Stimulated activated CD4-positive, alpha-beta T cell treated with anti-CD3 and anti-CD28 coated beads, TNF-alpha, amount 100 ng/mL, for 24 hours (primary cell): ENCODE results near the gene FOXJ3.
"Not testable (repeated sequence)": the region's sequence is repeated elsewhere in the genome, so short reads cannot be mapped to it uniquely, and the experiment has no call there.

Experiments
- DNase-seq, 3 experiments: peaks; one replicate each; pipeline ENCODE4 v3.0.0-alpha.2; 2020; ENCODE audit warnings: low read depth in 3 of 3

Gene FOXJ3

DNA sequence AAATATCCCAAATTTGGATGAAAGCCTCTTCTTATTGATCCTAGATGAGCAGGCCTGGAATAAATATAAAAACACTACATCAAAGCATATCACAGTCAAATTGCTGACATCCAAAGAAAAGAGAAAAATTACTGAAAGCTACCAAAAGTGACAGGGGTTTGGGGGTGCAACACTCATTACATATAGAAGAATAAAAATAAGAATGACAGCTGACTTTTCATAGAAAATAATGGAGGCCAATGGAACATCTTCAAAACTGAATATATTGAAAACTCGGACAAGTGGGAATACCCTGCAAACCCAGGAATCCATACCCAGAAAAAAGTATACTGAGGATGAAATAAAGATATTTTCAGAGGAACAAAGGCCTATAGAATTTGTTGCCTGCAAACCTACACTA is 84.0 kb downstream of the FOXJ3 start:
- DNase-seq: no peak

DNA sequence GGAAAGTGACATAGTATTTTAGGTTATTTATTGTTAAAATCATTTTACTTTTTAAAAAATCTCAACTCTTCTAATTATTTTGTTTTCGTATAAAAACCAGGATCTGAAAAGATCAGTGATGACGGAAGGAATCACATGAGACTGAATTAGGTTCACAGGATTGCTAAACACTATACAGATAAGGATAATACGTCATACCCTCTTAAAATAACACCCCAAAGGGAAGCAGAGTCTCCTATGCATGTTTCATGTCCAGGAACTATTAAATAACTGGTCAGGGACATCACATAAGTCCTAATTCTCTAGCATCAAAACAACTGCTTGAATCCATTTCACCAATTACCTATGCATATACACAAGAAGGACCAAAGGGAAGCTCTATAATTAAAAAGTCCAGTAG is 84.9 kb downstream of the FOXJ3 start:
- no peak for DNase-seq

DNA sequence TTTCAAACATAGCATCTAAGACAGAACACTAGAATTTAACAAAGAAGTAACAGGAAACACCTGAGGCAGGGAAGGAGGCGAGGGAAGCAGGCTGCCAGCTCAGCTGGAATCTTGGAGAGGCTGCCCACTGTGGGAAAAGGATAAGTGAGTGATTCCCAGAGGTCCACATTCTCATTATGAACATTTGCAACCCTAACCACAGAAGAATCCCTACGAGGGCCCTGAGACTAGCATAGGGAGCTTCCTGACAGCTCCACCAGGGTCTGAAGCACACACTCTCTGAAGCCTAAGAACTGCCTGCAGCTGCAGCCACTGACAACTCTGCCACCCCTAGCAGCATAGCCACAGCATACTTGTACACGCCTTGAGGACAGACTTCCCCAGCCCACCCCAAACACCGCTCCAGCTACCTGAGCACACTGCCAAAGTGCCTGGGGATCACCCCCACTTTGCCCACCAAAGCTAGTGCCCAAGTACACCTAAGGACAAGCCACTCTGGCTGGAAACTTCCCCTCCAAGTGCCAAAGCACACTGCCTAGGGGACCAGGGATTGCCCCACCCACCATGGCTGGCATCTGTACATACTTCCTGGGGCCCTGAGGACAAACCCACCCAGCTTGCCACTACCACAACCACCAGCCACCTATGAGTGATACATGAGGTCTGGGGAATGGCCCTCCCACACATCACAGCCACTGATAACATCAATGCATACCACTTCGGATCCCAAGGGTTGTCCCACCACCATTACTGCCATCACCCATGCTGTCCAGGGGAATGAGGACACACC is 93.9 kb downstream of the FOXJ3 start:
- no peak for DNase-seq

DNA sequence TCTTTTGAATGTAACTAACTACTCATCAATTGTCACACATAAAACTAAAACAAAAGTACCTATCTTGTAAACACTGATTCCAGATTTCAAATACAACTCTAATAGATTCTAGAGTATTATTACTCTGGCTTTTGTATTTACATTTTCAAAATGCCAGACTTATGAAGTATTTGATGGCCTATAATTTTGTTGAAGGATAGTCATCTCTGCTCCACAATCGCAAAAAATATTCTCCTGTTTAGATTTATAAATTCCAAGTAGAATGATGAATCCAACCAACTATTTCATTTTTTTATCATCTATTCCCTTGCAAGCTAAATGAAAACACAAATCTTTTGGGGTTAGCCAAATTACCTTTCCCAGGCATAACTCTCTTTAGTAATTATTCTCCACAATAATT is 95.5 kb downstream of the FOXJ3 start:
- no peak for DNase-seq

DNA sequence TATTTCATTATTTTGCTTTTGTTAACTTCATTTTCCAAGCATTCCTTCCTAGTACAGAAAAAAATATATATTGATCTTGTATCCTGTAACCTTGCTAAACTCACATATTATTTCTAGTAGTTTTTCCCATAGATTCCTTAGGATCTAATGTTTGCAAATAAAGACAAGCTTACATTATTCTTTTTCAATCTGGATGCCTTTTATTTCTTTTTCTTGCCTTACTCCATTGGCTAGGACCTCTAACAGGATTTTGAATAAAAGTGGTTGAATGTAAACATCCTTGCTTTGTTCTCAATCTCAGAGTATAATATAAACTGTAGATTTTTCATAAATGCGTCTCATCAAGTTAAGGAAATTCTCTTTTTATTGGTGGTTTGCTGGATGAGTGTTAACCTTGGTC is 96.0 kb downstream of the FOXJ3 start:
- no peak for DNase-seq

DNA sequence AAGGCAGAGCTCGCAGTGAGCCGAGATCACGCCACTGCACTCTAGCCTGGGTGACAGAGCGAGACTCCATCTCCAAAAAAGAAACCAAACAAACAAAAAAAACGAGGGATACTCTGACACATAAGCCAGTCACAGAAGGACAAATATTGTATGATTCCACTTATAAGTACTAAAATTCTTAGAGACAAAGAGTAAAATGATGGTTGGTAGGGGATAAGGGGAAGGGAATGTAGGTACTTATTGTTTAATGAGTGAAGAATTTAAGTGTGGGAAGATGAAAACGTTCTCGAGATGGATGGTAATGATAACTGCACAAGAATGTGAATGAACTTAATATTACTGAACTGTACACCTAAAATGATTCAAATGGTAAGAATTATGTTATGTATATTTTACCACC is 103.8 kb downstream of the FOXJ3 start:
- no peak for DNase-seq

DNA sequence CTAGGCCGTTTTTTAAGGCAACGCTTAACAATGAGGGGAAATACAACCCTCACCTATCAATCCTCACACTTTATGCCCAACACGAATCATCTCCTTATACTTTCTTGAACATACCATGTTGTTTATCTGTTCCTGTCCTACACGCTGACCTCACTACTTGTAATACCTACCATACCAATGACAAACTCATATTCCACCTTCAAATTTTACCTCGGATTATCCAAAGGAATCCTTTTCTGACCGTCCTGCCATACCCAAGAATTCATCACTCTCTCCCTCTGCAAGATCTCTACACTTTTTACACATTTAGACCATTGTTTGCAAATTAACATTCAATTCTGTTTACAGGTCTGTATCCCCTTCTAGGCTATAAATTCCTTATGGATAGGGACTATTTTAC is 106.1 kb downstream of the FOXJ3 start:
- DNase-seq: no peak

DNA sequence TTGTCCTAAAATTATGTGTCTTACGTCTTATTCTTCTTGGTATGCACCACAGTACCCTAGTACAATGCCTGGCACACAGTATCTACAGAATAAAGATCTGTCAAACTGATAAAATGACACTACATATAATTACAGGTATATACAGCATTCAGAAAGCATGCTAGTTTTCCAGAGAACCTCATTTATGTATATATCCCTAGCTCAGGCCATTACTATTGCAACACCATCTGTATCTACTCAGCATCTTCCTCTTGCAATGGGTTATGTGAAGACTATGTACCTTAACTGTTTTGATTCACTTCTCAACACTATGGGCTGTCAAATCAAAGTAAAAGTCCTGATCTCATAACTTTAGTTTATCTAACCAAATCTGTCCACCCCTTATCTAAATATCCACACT is 112.0 kb downstream of the FOXJ3 start:
- no peak for DNase-seq

DNA sequence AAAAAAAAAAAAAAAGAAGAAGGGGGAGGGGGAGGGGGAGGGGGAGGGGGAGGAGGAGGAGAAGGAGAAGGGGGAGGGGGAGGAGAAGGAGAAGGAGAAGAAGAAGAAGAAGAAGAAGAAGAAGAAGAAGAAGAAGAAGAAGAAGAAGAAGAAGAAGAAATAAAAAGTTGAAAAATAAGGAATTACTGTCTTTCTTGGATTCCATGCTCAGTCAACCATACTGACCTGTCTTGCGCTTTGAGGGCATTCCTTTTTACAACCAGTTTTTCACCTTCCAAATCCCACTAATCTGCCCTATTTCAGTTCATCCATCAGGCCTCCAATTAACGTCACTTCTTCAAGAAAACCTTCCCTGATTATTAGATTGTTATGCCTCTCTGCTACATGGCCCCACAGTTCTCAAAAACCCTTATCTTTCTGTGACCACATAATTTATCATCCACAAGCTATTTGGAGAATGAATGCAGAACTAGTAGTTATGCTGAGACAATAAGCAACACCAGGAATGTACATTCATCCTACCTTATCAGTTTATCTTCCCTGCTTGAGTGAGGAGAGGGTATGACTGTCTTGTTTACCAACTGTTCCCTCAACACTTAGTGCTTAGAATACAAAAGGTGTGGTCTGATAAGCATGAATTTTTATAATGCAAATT is 113.0 kb downstream of the FOXJ3 start:
- DNase-seq: no peak

DNA sequence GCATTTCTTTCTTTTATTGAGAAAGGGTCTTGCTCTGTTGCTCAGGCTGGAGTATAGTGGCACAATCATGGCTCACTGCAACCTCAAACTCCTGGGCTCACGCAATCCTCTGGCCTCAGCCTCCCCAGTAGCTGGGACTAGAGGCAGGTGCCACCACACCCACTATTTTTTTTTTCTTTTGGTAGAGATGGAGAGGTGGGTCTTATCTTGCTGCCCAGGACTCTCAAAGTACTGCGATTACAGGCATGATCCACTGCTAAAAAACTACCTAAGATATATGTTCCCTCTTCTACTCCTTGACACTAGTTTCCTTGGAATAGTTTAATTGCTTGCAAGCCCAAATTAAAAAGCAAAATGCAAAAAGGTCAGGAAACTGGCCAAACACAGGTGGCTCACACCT is 113.6 kb downstream of the FOXJ3 start:
- no peak for DNase-seq

DNA sequence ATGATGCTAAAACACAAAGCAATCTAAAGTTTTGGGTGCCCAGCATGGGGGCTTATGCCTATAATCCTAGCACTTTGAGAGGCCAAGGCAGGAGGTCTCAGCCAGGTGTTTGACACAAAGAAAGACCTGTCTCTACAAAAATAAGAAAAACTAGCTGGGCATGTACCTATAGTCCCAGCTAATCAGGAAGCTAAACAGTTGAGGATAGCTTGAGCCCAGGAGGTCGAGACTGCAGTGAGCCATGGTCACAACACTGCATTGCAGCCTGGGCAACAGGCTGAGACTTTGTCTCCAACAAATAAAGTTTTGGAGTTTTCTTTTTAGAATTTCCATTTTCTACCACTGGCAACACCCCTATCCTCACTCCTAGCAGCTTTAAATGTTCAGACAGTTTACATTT is 115.4 kb downstream of the FOXJ3 start:
- DNase-seq: no peak

DNA sequence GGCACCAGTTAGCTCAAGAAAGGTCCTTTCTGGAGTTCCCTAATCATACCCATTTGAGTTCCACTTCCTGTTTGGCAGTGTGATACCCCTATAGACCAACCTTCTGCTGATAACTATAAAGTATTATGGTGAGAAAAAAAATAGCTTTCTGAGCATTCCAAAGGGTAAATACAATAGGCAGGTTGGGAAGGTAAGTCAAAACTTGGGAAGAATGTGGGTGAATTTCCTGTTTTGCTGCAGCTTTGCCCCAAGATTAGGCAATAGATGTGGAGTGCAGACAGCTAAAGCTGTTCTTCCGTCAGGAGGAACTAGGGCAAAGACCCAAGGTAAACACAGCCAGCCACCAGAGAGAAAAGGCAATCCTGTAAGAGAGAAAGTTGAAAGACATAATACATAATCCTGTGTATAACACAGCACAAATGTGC is 120.6 kb downstream of the FOXJ3 start:
- no peak for DNase-seq

DNA sequence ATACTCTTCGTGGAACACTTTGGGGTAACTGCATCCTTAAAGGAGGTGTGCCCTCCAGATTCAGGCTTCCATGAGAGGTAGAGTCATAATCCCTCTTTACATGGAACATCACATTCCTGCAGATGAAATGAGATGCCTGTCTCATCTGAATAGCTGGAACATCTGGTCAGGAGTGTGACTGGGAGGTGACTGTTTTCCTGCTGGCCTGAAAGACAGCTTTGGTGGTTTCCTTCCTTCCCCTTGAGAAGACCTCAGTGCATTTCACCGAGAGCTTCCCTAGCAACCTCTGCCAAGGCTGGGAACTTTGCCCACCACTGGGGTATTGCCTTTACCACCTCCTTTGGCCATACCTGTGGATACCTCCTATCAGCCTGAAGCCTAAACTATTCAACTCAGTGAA is 123.8 kb downstream of the FOXJ3 start:
- no peak for DNase-seq

DNA sequence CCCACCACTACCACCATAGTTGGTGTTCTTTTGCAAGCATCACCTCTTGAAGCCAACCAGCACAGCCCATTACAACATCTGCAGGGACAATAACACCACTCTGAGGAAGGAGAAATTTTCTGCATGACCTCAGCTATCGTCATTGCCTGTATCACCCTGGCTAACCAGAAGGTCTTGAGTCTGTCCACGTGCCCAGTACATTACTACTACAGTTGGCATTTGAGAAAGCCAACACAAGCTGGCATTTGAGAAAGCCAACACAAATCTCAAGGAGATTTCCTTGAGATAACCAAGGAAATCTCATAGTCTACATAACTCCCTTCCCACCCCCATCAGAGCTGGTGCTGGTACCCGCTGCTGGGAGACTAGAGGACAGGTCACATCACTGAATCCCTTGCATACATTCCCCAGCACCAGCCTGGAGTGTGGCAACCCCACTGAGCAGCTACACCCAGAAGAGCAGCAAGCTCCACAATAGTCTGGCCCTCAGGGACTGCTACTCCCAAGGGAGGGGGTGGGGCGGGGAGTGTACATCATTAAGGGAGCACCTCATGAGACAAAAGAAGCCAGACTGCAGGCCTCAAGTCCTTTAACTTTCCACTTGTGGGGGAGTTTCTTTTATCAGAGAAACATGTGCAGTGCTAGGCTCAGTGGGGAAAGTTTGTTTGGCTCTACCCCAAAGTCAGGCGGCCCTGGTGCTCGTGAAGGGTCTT is 124.5 kb downstream of the FOXJ3 start:
- DNase-seq: no peak

DNA sequence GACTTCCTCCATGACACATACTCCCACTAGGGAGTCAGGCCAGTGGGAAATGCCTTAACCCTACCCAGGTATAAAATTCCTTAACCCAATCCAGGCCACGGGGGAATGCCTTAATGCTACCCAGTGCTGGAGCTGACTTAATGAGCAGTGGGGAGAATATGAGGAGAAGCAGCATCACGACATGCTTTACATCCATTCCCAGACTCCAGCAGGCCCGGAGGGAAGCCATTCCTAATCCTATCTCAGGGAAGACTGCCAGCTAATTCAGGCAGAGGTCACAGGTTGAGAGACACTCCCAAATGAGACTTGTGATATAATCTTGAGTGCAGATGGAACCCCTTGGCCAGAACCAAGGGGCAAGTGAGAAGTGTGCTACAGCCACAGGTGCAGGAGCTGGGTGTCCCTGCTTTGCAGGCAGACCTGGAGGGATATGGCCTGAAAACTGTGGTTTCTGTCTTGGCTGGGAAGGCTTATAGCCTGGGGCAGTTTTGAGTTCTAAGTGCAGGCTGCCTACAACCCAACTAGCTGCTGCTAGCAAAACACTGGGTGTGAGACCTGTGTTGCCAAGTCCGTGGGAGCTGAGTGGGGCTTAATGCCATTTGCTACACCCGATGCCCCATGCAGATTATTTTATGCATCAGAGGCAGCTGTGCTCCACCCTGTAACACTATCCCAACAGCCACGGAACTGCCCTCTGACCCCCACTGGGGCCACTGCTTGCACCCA is 125.3 kb downstream of the FOXJ3 start:
- DNase-seq: no peak

DNA sequence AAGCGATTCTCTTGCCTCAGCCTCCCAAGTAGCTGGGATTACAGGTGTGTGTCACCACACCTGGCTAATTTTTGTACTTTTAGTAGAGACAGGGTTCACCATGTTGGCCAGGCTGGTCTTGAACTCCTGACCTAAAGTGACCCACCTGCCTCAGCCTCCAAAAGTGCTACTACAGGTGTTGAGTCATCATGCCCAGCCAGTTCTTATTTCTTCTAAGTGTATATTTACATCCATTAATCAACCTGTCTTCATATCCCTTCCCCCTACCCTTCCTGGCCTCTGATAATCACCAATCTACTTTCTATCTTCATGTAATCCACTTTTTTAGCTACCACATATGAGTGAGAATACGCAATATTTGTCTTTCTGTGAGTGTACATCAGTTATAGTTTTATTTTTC is 128.1 kb downstream of the FOXJ3 start:
- not testable (repeated sequence) for DNase-seq

DNA sequence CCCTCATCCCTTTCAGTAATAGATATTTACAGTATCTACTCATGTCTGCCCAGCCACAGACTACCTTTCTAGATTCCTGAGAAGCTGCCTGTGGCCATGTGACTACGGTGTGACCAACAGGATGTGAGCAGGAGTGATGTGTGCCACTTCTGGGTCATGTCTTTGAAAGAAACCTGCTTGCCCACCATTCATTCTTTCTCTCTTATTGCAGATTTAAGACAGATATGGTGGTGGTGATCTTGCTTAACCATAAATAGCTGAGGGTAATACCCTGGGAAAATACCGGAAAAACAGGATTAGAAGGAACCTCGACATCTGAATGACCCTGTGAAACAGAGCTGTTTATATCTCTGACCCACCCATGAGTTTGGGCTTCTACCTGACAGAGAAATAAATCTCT is 128.9 kb downstream of the FOXJ3 start:
- no peak for DNase-seq

DNA sequence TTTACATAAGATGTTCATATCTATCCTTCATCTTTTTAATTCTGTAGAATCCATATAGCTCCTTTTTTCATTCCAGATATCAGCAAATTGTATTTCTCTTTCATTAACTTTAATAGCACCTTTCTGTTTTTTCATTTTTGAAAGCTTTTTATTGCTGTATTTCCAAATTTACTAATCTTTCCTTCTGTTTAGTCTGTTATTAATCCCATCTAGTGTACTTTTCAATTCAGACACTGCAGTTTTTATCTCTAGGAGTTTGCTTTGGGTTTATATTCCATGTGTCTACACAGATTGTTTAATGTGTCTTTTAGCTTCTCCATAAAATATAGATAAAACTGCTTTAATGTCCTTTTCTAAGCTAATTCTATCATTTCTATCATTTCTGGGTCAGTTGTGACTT is 133.0 kb downstream of the FOXJ3 start:
- DNase-seq: no peak

DNA sequence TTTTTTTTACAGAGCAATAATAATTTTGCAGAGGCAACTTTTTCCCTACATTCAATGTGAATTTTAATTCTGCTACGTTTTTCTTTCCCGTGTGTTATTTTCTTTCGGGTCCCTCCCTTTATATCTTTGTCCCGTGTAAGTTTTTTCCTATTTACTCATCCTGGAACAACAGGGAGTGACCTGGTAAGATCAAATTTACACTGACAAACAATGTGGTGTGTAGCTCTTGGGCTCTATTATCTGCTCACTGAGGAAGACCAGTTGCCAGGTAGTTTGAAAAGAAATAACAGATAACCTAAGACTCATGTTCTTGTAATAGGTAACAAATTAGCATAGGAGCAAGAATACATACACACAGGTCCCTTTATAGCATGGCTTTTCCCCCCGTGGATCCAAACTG is 136.8 kb downstream of the FOXJ3 start:
- DNase-seq: no peak

DNA sequence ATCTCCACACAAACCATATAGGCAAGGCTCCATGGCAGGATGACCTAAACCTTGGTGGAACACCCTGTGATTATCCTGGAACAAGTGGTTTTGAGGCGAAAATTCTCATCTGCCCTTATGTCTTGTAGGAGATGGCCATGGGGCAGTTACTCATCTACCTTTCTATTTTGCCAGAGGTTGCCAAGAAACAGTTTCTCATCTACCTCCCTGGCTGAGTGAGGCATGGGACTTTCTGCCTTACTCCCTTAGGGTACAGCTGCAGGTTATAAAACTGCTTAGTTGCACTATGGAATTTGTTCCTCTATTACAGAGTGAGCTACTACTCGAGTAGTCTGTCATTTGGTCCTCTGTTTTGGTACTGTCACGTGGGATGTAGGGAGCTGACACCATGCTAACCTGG is 139.2 kb downstream of the FOXJ3 start:
- DNase-seq: no peak

DNA sequence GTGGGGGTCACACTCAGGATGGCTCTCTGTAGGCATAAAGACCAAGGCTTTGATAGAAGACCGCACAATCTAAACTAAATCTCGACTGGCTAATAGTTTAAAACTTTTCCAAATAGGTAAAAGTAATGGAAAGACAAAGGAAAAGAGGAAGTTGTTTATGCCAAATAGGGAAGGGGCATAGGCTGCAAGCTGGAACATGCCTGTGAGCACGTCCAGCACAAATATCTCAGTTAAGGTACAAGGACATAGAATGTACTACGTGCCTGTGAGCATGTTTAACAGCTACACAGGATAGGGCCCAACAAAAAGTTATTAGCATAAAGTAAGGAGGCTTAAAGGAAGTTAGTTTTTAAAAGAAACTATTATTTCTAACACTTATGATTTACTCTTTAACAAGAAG is 142.9 kb downstream of the FOXJ3 start:
- DNase-seq: no peak

DNA sequence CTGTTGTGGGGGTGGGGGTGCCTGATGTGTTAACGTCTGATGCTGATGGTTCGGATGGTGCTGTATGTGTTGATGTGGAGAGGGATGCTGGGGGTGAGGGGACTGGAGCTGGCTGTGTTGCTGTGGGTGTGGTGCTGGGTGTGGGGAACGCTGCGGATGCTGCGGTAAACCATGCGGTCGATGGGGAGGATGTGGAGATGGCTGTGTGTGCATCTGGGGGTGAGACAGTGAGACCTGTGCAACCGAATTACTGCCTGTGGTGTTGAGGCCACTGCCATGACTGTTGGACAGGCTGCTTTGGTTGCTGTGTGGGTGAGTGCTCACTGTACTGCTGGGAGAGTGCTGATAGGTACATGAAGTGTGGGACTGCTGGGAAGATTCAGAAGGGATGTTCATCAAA is 143.7 kb downstream of the FOXJ3 start:
- DNase-seq: no peak
